Trophoblast cell (in vitro differentiated cells and primary cell): ENCODE measurements around the gene FSTL4.

Experiments
- DNase-seq, 2 donors: peaks; one replicate each; pipeline ENCODE4 v3.0.0-alpha.2; 2016
- H2AFZ ChIP-seq: 2 replicates; pipeline ENCODE4 v1.6.1; 2013; ENCODE audit warnings: low read length, moderate library complexity, mild to moderate bottlenecking; ENCODE audit not compliant: insufficient read depth, poor library complexity
- H2AK5ac ChIP-seq: 2 replicates; pipeline ENCODE4 v1.6.1; 2013; ENCODE audit warnings: mild to moderate bottlenecking, low read length
- H2BK120ac ChIP-seq: 2 replicates; pipeline ENCODE4 v1.6.1; 2013; ENCODE audit warnings: low read length, mild to moderate bottlenecking, moderate library complexity; ENCODE audit not compliant: insufficient read depth, poor library complexity
- H2BK12ac ChIP-seq: 2 replicates; pipeline ENCODE4 v1.6.1; 2013; ENCODE audit warnings: mild to moderate bottlenecking, low read length, moderate library complexity
- H2BK5ac ChIP-seq: 2 replicates; pipeline ENCODE4 v1.6.1; 2013; ENCODE audit warnings: low read length, low read depth, moderate library complexity, mild to moderate bottlenecking; ENCODE audit not compliant: poor library complexity
- H3K14ac ChIP-seq: 2 replicates; pipeline ENCODE4 v1.6.1; 2013; ENCODE audit warnings: mild to moderate bottlenecking, low read length
- H3K18ac ChIP-seq: 2 replicates; pipeline ENCODE4 v1.6.1; 2013; ENCODE audit warnings: mild to moderate bottlenecking, low read length
- H3K23ac ChIP-seq: 2 replicates; pipeline ENCODE4 v1.6.1; 2013; ENCODE audit warnings: low read length
- H3K27ac ChIP-seq: 2 replicates; pipeline ENCODE4 v1.5.1; 2013; ENCODE audit warnings: low read depth, mild to moderate bottlenecking, inconsistent platforms, low read length, moderate library complexity
- H3K27me3 ChIP-seq: 2 replicates; pipeline ENCODE4 v1.6.1; 2013; ENCODE audit warnings: inconsistent platforms, mild to moderate bottlenecking, low read length, moderate library complexity; ENCODE audit not compliant: insufficient read depth
- H3K36me3 ChIP-seq, 2 experiments: 1 replicate in 1 of 2; 2 replicates in 1 of 2; pipeline ENCODE4 v1.6.1; 2013; ENCODE audit warnings: low read length in 2 of 2, mild to moderate bottlenecking in 2 of 2, moderate library complexity in 1 of 2; ENCODE audit not compliant: insufficient read depth in 2 of 2, control insufficient read depth in 1 of 2
- H3K4ac ChIP-seq: 2 replicates; pipeline ENCODE4 v1.6.1; 2013; ENCODE audit warnings: low read depth, mild to moderate bottlenecking, low read length, moderate library complexity
- H3K4me1 ChIP-seq, 2 experiments: 1 replicate in 1 of 2; 2 replicates in 1 of 2; pipeline ENCODE4 v1.6.1; 2013; ENCODE audit warnings: low read length in 2 of 2, mild to moderate bottlenecking in 2 of 2, moderate library complexity in 1 of 2; ENCODE audit not compliant: insufficient read depth in 2 of 2, control insufficient read depth in 1 of 2
- H3K4me2 ChIP-seq: 2 replicates; pipeline ENCODE4 v1.6.1; 2013; ENCODE audit warnings: inconsistent platforms, mild to moderate bottlenecking, low read length, moderate library complexity
- H3K4me3 ChIP-seq: 2 replicates; pipeline ENCODE4 v1.5.1; 2013; ENCODE audit warnings: mild to moderate bottlenecking, low read depth, low read length, inconsistent platforms
- H3K79me1 ChIP-seq: one replicate; pipeline ENCODE4 v1.6.1; 2013; ENCODE audit warnings: low read length
- H3K79me2 ChIP-seq: 2 replicates; pipeline ENCODE4 v1.6.1; 2013; ENCODE audit warnings: low read length, mild to moderate bottlenecking; ENCODE audit not compliant: control insufficient read depth, insufficient read depth, poor library complexity
- H3K9ac ChIP-seq: 2 replicates; pipeline ENCODE4 v1.6.1; 2013; ENCODE audit warnings: mild to moderate bottlenecking, low read length
- H3K9me3 ChIP-seq: 2 replicates; pipeline ENCODE4 v1.6.1; 2013; ENCODE audit warnings: low read depth, mild to moderate bottlenecking, control low read depth, inconsistent platforms, low read length; ENCODE audit not compliant: insufficient read depth
- H4K12ac ChIP-seq: 2 replicates; pipeline ENCODE4 v1.6.1; 2013; ENCODE audit warnings: low read depth, mild to moderate bottlenecking, low read length, moderate library complexity
- H4K8ac ChIP-seq: 2 replicates; pipeline ENCODE4 v1.6.1; 2013; ENCODE audit warnings: low read depth, mild to moderate bottlenecking, low read length, moderate library complexity
- H4K91ac ChIP-seq: one replicate; pipeline ENCODE4 v1.6.1; 2013; ENCODE audit warnings: low read depth, mild to moderate bottlenecking, low read length, moderate library complexity
- WGBS: extraction: QIAGEN DNeasy Blood & Tissue Kit; methylation state at CpG from one replicate; pipeline ENCODE4 v1.1.7; 2013; ENCODE audit warnings: missing lambda C conversion rate; ENCODE audit not compliant: insufficient read length, insufficient coverage; ENCODE audit errors: extremely low coverage; 5-methylcytosine and 5-hydroxymethylcytosine counted together

The FSTL4 gene

GRCh38 chr5:133266966-133267365 is 345.4 kb downstream of the FSTL4 start:
- Histone ChIP-seq H4K8ac (no peak overlapping the region), H3K4ac (no peak overlapping the region), H3K27ac (no peak overlapping the region), H2AK5ac (no peak overlapping the region), H3K79me2 (no peaks in the 10 kb centered on the region), H4K12ac (no peak overlapping the region), H3K14ac (no peak overlapping the region), H3K9ac (no peak overlapping the region), H3K4me1 (no peaks in the 10 kb centered on the region), H3K36me3 (no peaks in the 10 kb centered on the region), H3K23ac (no peak overlapping the region), H3K4me2 (no peak overlapping the region), H4K91ac (no peak overlapping the region), H2BK120ac (no peak overlapping the region), H2BK12ac (no peak overlapping the region), H2BK5ac (no peak overlapping the region), H3K79me1 (no peaks in the 10 kb centered on the region), H3K9me3 (no peaks in the 10 kb centered on the region), H3K18ac (no peak overlapping the region), H3K4me3 (no peak overlapping the region), H2AFZ (no peak overlapping the region), H3K27me3 (no peaks in the 10 kb centered on the region)
- DNase-seq, result no peak
- WGBS, result no CpG with 5 or more reads among the region's 4 CpGs

- Histone ChIP-seq H3K14ac (no peak overlapping the region), H3K18ac (no peak overlapping the region), H3K4me2 (no peak overlapping the region), H3K79me1 (no peaks in the 10 kb centered on the region), H2AK5ac (no peak overlapping the region), H3K27me3 (no peaks in the 10 kb centered on the region), H3K9ac (no peak overlapping the region), H2BK12ac (no peak overlapping the region), H3K4me1 (no peaks in the 10 kb centered on the region), H4K12ac (no peak overlapping the region), H3K4ac (no peak overlapping the region), H3K23ac (no peak overlapping the region), H3K36me3 (no peaks in the 10 kb centered on the region), H2AFZ (no peak overlapping the region), H3K27ac (no peak overlapping the region), H4K91ac (no peak overlapping the region), H3K9me3 (no peaks in the 10 kb centered on the region), H2BK5ac (no peak overlapping the region), H3K79me2 (no peaks in the 10 kb centered on the region), H2BK120ac (no peak overlapping the region), H4K8ac (no peak overlapping the region), H3K4me3 (no peak overlapping the region)
- no CpG with 5 or more reads among the region's 2 CpGs for WGBS
- DNase-seq, result no peak
These were observed 345.8 kb downstream of the FSTL4 start for GRCh38 chr5:133266527-133266878.

GRCh38 chr5:133265720-133266526 is 346.4 kb downstream of the FSTL4 start:
- H3K9me3 ChIP-seq, result no peaks in the 10 kb centered on the region
- no peak overlapping the region for H3K23ac ChIP-seq
- H4K91ac ChIP-seq, result no peak overlapping the region
- no peak overlapping the region for H2AFZ ChIP-seq
- no peak overlapping the region for H3K27ac ChIP-seq
- no peak overlapping the region for H4K12ac ChIP-seq
- no peaks in the 10 kb centered on the region for H3K79me2 ChIP-seq
- H3K4me3 ChIP-seq, result no peak overlapping the region
- H3K27me3 ChIP-seq, result no peaks in the 10 kb centered on the region
- no peak overlapping the region for H4K8ac ChIP-seq
- no peak overlapping the region for H2BK5ac ChIP-seq
- no peak overlapping the region for H3K4ac ChIP-seq
- no peak overlapping the region for H2BK12ac ChIP-seq
- no peaks in the 10 kb centered on the region for H3K36me3 ChIP-seq
- H3K79me1 ChIP-seq, result no peaks in the 10 kb centered on the region
- no CpG with 5 or more reads among the region's 18 CpGs for WGBS
- no peaks in the 10 kb centered on the region for H3K4me1 ChIP-seq
- no peak overlapping the region for H3K18ac ChIP-seq
- no peak overlapping the region for H2AK5ac ChIP-seq
- H3K4me2 ChIP-seq, result no peak overlapping the region
- no peak overlapping the region for H2BK120ac ChIP-seq
- no peak overlapping the region for H3K14ac ChIP-seq
- no peak overlapping the region for H3K9ac ChIP-seq
- DNase-seq, result no peak

- no peak overlapping the region for H2AK5ac ChIP-seq
- no peak overlapping the region for H3K4ac ChIP-seq
- H2BK120ac ChIP-seq, result no peak overlapping the region
- no peak overlapping the region for H3K4me2 ChIP-seq
- no CpG with 5 or more reads among the region's 5 CpGs for WGBS
- H3K4me1 ChIP-seq, result no peaks in the 10 kb centered on the region
- no peak overlapping the region for H4K12ac ChIP-seq
- H2BK12ac ChIP-seq, result no peak overlapping the region
- H3K9me3 ChIP-seq, result no peaks in the 10 kb centered on the region
- no peak overlapping the region for H3K14ac ChIP-seq
- H3K79me2 ChIP-seq, result no peaks in the 10 kb centered on the region
- no peaks in the 10 kb centered on the region for H3K27me3 ChIP-seq
- H2BK5ac ChIP-seq, result no peak overlapping the region
- no peaks in the 10 kb centered on the region for H3K79me1 ChIP-seq
- no peak overlapping the region for H3K4me3 ChIP-seq
- no peak overlapping the region for H4K91ac ChIP-seq
- no peaks in the 10 kb centered on the region for H3K36me3 ChIP-seq
- H4K8ac ChIP-seq, result no peak overlapping the region
- no peak overlapping the region for H3K27ac ChIP-seq
- DNase-seq, result no peak
- no peak overlapping the region for H3K18ac ChIP-seq
- H2AFZ ChIP-seq, result no peak overlapping the region
- H3K23ac ChIP-seq, result no peak overlapping the region
- H3K9ac ChIP-seq, result no peak overlapping the region
These were observed 347.1 kb downstream of the FSTL4 start for GRCh38 chr5:133265257-133265656.
